GM18505 (cell line): ENCODE data around the gene STAT1.
"Not testable (repeated sequence)": the region's sequence is repeated elsewhere in the genome, so short reads cannot be mapped to it uniquely, and the experiment has no call there.

Experiments
- ATAC-seq: cut with Tn5 transposase; IDR thresholded peaks from one replicate; pipeline ENCODE4 v1.9.1; 2021; ENCODE audit not compliant: unreplicated experiment
- POLR2A ChIP-seq: IDR thresholded peaks from 4 replicates; pipeline ENCODE4 v1.6.1; 2011; ENCODE audit warnings: borderline replicate concordance; ENCODE audit not compliant: insufficient read depth, insufficient read length; ENCODE audit errors: extremely low read depth

The STAT1 gene

GRCh38 chr2:191009541-191010374 lies 4.2 kb downstream of the STAT1 start:
- ATAC-seq = no peak
- no peak for TF ChIP-seq POLR2A

GRCh38 chr2:191008286-191008685 lies 5.7 kb downstream of the STAT1 start:
- no peak for ATAC-seq
- peak; percentile 37 for TF ChIP-seq POLR2A

DNA sequence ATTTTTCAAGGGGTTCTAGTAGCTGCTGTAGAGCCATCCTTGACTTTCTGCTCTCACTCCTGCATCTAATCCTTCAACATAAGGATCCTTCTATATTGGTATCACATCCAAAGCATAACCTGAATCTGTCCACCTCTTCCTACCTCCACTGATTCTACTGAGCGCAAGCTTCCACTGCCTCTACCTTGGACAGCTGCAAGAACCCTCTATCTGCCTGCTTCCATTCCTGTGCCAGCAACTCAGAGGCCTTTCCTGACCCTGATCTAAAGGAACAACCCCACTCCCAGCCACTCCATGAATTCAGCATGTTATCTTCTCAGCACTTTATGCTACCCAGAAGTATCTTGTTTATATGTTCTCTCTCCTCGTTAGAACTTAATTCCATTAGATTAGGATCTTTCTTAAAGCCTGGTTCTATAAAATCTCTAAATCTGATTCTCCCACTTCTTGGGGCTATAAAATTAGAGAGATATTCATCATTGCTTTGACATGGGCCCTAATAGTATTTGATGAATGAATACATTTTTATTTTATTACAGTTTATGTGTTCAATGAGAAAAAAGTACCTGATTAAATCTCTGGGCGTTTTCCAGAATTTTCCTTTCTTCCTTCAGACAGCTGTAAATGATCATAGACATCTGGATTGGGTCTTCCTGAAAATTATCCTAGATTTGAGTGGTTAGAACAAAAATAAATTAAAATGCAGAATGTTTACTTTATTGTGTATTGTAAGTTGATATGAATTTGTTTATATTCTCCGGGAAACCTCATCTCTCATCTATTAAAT lies 6.8 kb downstream of the STAT1 start:
- TF ChIP-seq POLR2A = no peak

GRCh38 chr2:191006297-191006696 lies 7.7 kb downstream of the STAT1 start:
- ATAC-seq = no peak
- TF ChIP-seq POLR2A = peak; percentile 52

More for the DNA sequence above, 6.8 kb downstream of the STAT1 start:
- no peak for ATAC-seq

DNA sequence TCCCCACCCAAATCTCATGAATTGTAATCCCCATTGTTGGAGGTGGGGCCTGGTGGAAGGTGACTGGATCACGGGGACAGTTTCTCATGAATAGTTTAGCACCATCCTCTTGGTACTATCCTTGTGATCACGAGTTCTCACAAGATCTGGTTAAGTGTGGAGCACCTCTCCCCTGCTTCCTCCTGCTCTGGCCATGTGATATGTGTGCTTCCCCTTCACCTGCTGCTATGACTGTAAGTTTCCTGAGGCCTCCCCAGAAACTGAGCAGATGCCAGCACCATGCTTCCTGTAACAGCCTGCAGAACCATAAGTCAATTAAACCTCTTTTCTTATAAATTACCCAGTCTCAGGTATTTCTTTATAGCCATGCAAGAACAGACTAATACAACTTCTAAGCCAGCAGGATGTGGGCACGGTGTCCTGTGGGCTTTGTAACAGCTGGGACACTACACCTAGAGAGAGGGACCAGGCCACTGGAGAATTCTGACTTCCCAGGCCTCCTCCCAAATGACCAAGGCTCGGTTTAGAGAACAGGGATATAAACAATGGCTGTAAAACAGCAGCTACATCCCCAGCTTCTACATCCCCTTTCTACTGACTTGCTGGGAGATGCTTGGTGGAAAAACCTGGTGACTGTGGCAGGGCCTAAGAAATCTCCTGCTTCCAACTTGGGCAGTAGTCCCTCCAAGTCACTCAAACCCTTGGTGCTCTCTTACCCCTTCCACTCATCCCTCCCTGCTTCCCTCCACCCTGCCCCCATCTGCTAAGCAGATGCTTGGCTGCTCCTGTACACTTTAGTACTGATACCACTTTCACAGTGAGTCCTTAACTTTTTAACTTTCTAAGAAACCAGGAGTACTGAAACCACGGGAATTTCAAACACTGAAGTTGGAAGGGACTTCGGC lies 10.3 kb downstream of the STAT1 start:
- TF ChIP-seq POLR2A = no peak
- no peak for ATAC-seq

DNA sequence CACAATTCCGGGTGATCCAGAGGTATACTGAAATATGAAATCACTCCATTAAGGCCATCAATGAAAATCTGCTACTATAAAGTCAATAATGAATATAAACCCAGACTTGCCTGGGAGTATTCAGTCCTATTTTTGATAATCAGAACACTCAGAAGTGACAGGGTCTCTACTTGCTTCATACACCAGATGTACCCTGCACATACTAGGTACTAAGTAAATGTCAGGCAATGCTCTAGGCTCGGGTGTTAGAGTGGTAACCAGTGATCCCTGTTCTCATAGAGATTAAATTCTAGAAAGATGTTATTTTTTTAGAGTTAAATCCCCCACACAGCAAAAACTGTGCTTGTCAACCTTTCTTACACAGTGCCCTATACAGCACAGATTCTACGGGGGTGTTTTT lies 12.3 kb downstream of the STAT1 start:
- no peak for ATAC-seq
- peak; percentile 10 for TF ChIP-seq POLR2A

GRCh38 chr2:191001032-191001431 lies 12.9 kb downstream of the STAT1 start:
- no peak for ATAC-seq
- TF ChIP-seq POLR2A = no peak

DNA sequence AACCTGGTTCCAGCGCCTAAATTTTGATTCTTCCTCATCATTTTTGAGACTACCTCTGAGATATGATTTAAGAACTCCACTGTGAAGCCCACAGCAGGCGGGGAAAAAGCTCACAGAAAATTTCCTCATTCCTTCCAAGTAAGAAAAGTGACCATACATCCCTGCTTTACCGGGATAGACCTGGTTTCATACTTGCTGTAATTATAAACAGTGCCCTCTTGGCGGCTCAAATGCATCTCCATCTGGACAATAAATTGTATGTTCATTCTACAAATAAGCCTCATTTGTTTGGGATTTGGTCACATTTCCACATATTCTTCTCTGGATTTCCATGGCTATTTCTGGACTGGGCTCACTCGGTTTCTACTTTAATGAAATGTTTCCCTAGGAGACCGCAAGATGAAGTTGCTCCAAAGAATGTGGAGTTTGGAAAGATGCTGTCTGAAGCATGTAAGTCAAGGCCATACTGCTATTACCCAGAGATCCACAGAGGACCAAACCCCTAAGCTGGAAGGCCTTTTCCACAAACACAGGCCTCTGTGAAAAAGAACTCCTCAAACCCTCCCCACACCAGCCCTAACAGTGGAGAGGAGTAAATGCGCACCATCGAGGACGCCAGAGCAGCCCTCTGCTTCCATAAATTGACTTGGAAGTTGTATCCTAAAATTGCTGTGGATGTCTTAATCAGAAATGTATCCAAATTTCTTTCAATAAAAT lies 13.9 kb downstream of the STAT1 start:
- no peak for TF ChIP-seq POLR2A
- ATAC-seq = no peak

DNA sequence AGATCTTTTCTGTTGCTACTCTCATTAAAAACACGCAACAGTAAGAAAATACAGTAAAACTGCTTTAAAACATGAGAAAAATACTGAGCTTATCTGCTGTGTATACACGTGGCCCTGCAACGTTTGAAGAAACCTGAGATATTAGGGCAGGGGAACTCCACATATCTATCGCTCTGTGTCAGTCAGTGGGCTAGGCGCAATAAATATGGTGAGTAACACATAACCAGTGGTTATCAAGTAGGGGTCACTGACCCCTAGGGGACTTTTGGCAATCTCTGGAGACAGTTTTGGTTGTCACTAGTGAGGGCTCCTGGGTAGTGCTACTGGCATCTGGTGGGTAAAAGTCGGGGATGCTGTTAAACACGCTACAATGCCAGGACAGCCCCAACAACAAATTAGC lies 14.9 kb downstream of the STAT1 start:
- ATAC-seq = no peak
- peak; percentile 23 for TF ChIP-seq POLR2A

DNA sequence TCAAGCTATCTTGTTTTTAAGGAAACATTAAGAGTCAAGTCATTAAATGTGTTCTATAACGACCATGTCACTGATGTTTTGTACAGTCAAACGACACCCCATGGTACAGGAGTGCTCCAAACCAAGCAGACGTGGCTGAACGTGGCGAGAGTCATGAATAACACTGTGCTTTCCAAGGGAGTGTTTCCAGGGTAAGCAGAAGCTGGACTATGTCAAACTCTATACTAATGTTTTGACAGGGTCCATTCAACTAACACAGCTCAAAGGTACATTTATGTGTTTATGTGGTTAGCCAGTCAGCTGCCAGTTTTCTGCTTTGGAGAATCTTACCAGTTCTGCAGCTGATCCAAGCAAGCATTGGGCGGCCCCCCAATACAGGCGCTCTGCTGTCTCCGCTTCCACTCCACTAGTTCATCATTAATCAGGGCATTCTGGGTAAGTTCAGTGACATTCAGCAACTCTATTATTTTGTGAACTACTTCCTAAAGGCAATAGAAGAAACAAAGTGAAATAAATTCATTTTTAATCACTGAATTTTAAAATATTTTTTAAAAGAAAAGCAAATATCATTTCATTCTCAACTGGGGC lies 16.4 kb downstream of the STAT1 start:
- TF ChIP-seq POLR2A = no peak
- no peak for ATAC-seq

- ATAC-seq = no peak
- no peak for TF ChIP-seq POLR2A
Measured at GRCh38 chr2:190996947-190997346, 17.0 kb downstream of the STAT1 start.

- TF ChIP-seq POLR2A = peak; percentile 58
- no peak for ATAC-seq
Measured at GRCh38 chr2:190996338-190996946, 17.5 kb downstream of the STAT1 start.

DNA sequence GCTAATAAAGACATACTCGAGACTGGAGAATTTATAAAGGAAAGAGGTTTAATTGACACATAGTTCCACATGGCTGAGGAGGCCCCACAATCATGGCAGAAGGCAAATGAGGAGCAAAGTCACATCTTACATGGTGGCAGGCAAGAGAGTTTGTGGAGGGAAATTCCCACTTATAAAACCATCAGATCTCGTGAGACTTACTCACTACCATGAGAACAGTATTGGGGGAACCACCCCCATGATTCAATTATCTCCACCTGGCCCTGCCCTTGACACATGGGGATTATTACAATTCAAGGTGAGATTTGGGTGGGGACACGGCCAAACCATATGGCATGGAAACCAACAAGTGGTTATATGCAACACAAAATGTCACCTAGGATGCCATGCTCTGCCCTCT lies 18.7 kb downstream of the STAT1 start:
- not testable (repeated sequence) for ATAC-seq

DNA sequence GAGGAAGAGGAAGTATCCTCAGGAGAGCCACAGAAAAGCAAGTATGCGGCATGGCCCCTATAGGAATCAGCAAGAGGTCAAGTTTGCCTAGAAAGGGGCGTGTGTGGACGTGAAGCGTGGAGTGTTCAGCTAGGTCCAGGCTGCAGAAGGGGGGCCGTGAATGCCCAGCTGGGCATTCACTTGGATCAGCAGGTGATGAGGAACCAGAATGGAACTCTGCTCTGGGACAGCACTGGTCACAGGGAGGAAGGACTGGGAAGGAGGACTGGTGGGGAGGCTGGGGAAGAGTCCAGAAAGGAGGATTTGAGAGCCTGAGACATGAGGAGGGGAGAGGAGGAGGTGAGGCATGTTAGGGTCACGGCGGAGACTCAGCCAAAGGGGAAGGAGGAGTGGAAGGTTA lies 19.8 kb downstream of the STAT1 start:
- peak; percentile 22 for TF ChIP-seq POLR2A
- ATAC-seq = no peak
